GM10266 (cell line): ENCODE measurements around the gene DNAH2.

Experiments
- DNase-seq: peaks from one replicate; pipeline ENCODE4 v3.0.0; 2012; ENCODE audit errors: extremely low spot score
- TF ChIP-seq, protein P1 (sequence below): IDR thresholded peaks from 2 replicates; pipeline ENCODE4 v1.5.1; 2012; ENCODE audit warnings: mild to moderate bottlenecking, low read depth; ENCODE audit not compliant: control insufficient read depth, insufficient read depth; ENCODE audit errors: missing control alignments

DNAH2 gene

DNA sequence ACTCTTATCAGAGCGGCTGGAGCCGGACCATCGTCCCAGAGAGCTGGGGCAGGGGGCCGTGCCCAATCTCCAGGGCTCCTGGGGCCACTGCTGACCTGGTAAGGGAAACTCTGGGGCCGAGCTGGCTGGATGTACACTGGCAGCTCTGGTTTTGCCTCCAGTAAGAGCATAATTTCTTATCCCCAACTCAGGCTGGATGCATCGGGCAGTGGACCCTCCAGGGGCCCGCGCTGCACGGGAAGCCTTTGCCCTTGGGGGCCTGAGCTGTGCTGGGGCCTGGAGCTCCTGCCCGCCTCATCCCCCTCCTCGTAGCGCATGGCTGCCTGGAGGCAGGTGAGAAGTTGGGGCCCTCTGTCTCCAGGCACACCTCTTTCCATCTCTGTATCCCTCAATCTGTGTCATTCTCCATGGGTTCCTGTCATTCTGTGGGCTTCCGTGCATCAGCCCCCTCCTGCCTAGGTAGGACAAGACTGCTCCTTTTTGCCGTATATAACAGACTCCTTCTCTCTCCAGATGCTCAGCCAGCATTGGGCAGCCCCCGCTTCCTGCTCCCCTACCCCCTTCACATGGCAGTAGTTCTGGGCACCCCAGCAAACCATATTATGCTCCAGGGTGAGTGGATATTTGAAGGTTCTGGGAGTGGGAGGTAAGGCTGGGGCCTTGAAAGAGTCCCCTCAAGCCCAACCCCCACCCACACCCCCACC, 128.0 kb downstream of the DNAH2 start:
- TF ChIP-seq, protein P1, sequence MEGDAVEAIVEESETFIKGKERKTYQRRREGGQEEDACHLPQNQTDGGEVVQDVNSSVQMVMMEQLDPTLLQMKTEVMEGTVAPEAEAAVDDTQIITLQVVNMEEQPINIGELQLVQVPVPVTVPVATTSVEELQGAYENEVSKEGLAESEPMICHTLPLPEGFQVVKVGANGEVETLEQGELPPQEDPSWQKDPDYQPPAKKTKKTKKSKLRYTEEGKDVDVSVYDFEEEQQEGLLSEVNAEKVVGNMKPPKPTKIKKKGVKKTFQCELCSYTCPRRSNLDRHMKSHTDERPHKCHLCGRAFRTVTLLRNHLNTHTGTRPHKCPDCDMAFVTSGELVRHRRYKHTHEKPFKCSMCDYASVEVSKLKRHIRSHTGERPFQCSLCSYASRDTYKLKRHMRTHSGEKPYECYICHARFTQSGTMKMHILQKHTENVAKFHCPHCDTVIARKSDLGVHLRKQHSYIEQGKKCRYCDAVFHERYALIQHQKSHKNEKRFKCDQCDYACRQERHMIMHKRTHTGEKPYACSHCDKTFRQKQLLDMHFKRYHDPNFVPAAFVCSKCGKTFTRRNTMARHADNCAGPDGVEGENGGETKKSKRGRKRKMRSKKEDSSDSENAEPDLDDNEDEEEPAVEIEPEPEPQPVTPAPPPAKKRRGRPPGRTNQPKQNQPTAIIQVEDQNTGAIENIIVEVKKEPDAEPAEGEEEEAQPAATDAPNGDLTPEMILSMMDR, result no peak
- no peak for DNase-seq

DNA sequence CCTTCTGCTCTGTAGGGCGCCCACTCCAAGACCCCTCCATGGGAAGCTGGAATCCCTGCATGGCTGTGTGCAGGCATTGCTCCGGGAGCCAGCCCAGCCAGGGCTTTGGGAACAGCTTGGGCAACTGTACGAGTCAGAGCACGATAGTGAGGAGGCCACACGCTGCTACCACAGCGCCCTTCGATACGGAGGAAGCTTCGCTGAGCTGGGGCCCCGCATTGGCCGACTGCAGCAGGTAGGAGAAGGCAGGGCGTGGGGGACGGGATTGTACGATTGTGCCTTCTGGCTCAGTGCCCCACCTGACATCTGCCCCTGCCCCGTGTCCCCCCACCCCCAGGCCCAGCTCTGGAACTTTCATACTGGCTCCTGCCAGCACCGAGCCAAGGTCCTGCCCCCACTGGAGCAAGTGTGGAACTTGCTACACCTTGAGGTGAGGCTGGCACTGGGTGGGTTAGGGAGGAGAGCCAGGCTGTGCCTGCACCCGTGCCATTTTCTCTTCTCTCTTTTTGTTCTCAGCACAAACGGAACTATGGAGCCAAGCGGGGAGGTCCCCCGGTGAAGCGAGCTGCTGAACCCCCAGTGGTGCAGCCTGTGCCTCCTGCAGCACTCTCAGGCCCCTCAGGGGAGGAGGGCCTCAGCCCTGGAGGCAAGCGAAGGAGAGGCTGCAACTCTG, 128.7 kb downstream of the DNAH2 start:
- TF ChIP-seq, protein P1, result no peak
- no peak for DNase-seq

DNA sequence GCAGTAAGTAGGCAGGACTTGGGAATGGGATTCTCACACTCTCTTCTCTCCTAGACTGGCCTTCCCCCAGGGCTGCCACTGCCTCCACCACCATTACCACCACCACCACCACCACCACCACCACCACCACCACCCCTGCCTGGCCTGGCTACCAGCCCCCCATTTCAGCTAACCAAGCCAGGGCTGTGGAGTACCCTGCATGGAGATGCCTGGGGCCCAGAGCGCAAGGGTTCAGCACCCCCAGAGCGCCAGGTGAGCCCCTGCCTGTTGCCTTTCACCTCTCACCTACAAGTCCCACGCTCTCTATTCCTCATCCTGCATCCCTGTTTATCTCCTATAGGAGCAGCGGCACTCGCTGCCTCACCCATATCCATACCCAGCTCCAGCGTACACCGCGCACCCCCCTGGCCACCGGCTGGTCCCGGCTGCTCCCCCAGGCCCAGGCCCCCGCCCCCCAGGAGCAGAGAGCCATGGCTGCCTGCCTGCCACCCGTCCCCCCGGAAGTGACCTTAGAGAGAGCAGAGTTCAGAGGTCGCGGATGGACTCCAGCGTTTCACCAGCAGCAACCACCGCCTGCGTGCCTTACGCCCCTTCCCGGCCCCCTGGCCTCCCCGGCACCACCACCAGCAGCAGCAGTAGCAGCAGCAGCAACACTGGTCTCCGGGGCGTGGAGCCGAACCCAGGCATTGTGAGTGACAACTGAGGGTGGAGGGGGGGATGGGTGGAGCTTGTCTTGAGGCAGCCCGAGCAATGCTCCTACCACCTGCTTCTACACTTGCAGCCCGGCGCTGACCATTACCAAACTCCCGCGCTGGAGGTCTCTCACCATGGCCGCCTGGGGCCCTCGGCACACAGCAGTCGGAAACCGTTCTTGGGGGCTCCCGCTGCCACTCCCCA, 129.5 kb downstream of the DNAH2 start:
- TF ChIP-seq, protein P1, result no peak
- DNase-seq, result no peak

DNA sequence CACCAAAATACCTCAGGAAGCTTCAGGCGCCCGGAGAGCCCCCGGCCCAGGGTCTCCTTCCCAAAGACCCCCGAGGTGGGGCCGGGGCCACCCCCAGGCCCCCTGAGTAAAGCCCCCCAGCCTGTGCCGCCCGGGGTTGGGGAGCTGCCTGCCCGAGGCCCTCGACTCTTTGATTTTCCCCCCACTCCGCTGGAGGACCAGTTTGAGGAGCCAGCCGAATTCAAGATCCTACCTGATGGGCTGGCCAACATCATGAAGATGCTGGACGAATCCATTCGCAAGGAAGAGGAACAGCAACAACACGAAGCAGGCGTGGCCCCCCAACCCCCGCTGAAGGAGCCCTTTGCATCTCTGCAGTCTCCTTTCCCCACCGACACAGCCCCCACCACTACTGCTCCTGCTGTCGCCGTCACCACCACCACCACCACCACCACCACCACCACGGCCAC, 130.6 kb downstream of the DNAH2 start:
- DNase-seq, result no peak
- TF ChIP-seq, protein P1, result no peak

DNA sequence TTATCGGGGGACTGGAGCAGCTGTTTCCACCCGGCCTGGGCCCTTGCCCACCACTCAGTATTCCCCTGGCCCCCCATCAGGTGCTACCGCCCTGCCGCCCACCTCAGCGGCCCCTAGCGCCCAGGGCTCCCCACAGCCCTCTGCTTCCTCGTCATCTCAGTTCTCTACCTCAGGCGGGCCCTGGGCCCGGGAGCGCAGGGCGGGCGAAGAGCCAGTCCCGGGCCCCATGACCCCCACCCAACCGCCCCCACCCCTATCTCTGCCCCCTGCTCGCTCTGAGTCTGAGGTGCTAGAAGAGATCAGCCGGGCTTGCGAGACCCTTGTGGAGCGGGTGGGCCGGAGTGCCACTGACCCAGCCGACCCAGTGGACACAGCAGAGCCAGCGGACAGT, 131.2 kb downstream of the DNAH2 start:
- no peak for DNase-seq
- TF ChIP-seq, protein P1, result no peak

DNA sequence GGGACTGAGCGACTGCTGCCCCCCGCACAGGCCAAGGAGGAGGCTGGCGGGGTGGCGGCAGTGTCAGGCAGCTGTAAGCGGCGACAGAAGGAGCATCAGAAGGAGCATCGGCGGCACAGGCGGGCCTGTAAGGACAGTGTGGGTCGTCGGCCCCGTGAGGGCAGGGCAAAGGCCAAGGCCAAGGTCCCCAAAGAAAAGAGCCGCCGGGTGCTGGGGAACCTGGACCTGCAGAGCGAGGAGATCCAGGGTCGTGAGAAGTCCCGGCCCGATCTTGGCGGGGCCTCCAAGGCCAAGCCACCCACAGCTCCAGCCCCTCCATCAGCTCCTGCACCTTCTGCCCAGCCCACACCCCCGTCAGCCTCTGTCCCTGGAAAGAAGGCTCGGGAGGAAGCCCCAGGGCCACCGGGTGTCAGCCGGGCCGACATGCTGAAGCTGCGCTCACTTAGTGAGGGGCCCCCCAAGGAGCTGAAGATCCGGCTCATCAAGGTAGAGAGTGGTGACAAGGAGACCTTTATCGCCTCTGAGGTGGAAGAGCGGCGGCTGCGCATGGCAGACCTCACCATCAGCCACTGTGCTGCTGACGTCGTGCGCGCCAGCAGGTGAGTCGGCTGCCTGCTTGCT, 131.7 kb downstream of the DNAH2 start:
- TF ChIP-seq, protein P1, result no peak
- no peak for DNase-seq
